H1 (cell line): ENCODE results near the gene BCKDHB. TPM values are rescaled to one million over a fixed set of nuclear protein-coding genes. Genes with fewer than 3 reads are reported as not detected.

Experiments
- CTCF ChIA-PET: fragments of 300-600 bp; sonication (Branson Sonifier 250); formaldehyde crosslinking; loops from one replicate; lab custom pipeline; 2021; ENCODE audit not compliant: partially characterized antibody; lab: Charles Lee
- POLR2A ChIA-PET: fragments of 300-600 bp; sonication (Branson Sonifier 250); formaldehyde crosslinking; loops from one replicate; lab custom pipeline; 2021; ENCODE audit warnings: inconsistent platforms; ENCODE audit not compliant: partially characterized antibody; lab: Charles Lee
- DNase-seq, 2 experiments: peaks; one replicate each; pipeline versions ENCODE4 v3.0.0 to v3.0.0-alpha.2; 2010 to 2022; ENCODE audit warnings: low spot score in 2 of 2, low read depth in 1 of 2, mixed read lengths in 1 of 2
- FAIRE-seq: peaks from 2 replicates; lab custom pipeline; 2011; peaks lifted over from hg19 to GRCh38; lab: Jason Lieb, UNC
- H2AFZ ChIP-seq: 2 replicates; pipeline ENCODE4 v1.8.1; 2012; ENCODE audit warnings: low read length, inconsistent platforms
- H2AK5ac ChIP-seq: 2 replicates; pipeline ENCODE4 v1.6.1; 2013; ENCODE audit warnings: low read depth, low read length
- H2BK120ac ChIP-seq: replicated peaks from 2 replicates; pipeline ENCODE3; 2013; ENCODE audit warnings: low read depth, low read length, inconsistent platforms
- H2BK12ac ChIP-seq: 2 replicates; pipeline ENCODE4 v1.6.1; 2013; ENCODE audit warnings: low read depth, low read length
- H2BK15ac ChIP-seq: 2 replicates; pipeline ENCODE4 v1.6.1; 2013; ENCODE audit warnings: low read length
- H2BK20ac ChIP-seq: 2 replicates; pipeline ENCODE4 v1.6.1; 2013; ENCODE audit warnings: low read length
- H2BK5ac ChIP-seq: 2 replicates; pipeline ENCODE4 v1.6.1; 2013; ENCODE audit warnings: low read depth, low read length
- H3K14ac ChIP-seq: 2 replicates; pipeline ENCODE4 v1.6.1; 2013; ENCODE audit warnings: inconsistent platforms; ENCODE audit not compliant: insufficient read length
- H3K18ac ChIP-seq: 2 replicates; pipeline ENCODE4 v1.6.1; 2013; ENCODE audit warnings: low read length; ENCODE audit errors: extremely low read depth
- H3K23ac ChIP-seq: 2 replicates; pipeline ENCODE4 v1.6.1; 2013; ENCODE audit warnings: inconsistent platforms; ENCODE audit not compliant: insufficient read length
- H3K23me2 ChIP-seq: 2 replicates; pipeline ENCODE4 v1.6.1; 2013; ENCODE audit warnings: low read depth, low read length
- H3K27ac ChIP-seq: 2 replicates; pipeline ENCODE4 v1.6.1; 2011; ENCODE audit warnings: low read depth, low read length, inconsistent platforms
- H3K27me3 ChIP-seq, 4 experiments: replicated peaks in 1 of 4; 1 replicate in 1 of 4; 2 replicates in 3 of 4; pipeline versions ENCODE4 v1.6.1 to v1.8.1; 2011 to 2013; ENCODE audit warnings: low read length in 3 of 4, mild to moderate bottlenecking in 3 of 4, inconsistent platforms in 2 of 4, mixed read lengths in 2 of 4, moderate library complexity in 1 of 4; ENCODE audit not compliant: control insufficient read depth in 3 of 4, insufficient read depth in 3 of 4; ENCODE audit errors: extremely low read depth in 1 of 4
- H3K36me3 ChIP-seq, 4 experiments: 2 replicates each; pipeline versions ENCODE4 v1.6.1 to v1.8.1; 2011 to 2013; ENCODE audit warnings: mild to moderate bottlenecking in 4 of 4, low read length in 3 of 4, moderate library complexity in 2 of 4, control low read depth in 1 of 4, inconsistent platforms in 1 of 4; ENCODE audit not compliant: insufficient read depth in 4 of 4, control insufficient read depth in 2 of 4
- H3K4ac ChIP-seq: replicated peaks from 2 replicates; pipeline ENCODE3; 2013; ENCODE audit warnings: low read length, low read depth, mixed read lengths, inconsistent platforms; ENCODE audit not compliant: insufficient read length
- H3K4me1 ChIP-seq, 4 experiments: replicated peaks in 1 of 4; 1 replicate in 1 of 4; 2 replicates in 3 of 4; pipeline versions ENCODE4 v1.6.1 to v1.8.1; 2011 to 2013; ENCODE audit warnings: low read length in 3 of 4, inconsistent platforms in 2 of 4, mixed read lengths in 1 of 4; ENCODE audit not compliant: insufficient read depth in 4 of 4, control insufficient read depth in 3 of 4
- H3K4me2 ChIP-seq, 2 experiments: 2 replicates each; pipeline versions ENCODE4 v1.6.1 to v1.8.1; 2011 to 2013; ENCODE audit warnings: low read depth in 2 of 2, low read length in 2 of 2, control low read depth in 1 of 2, inconsistent platforms in 1 of 2, mild to moderate bottlenecking in 1 of 2; ENCODE audit not compliant: insufficient read depth in 1 of 2
- H3K4me3 ChIP-seq, 4 experiments: fragments of 200-600, 300-600 bp in 1 of 4; sonication (generic), shearing (Covaris generic), sonication (Bioruptor Twin) in 1 of 4; 2 replicates each; pipeline versions ENCODE4 v1.5.1 to v1.8.1; 2011 to 2016; ENCODE audit warnings: low read length in 4 of 4, low read depth in 3 of 4, control low read depth in 2 of 4, inconsistent platforms in 2 of 4, mild to moderate bottlenecking in 2 of 4, mixed read lengths in 1 of 4, moderate library complexity in 1 of 4; ENCODE audit not compliant: insufficient read depth in 2 of 4; ENCODE audit errors: extremely low read depth in 1 of 4
- H3K56ac ChIP-seq: replicated peaks from 2 replicates; pipeline ENCODE3; 2013; ENCODE audit warnings: low read depth, mild to moderate bottlenecking, mixed read lengths, low read length, inconsistent platforms; ENCODE audit not compliant: insufficient read length
- H3K79me1 ChIP-seq: 2 replicates; pipeline ENCODE4 v1.6.1; 2013; ENCODE audit warnings: low read depth, low read length, control low read depth
- H3K79me2 ChIP-seq, 2 experiments: 2 replicates each; pipeline versions ENCODE4 v1.6.1 to v1.8.1; 2012 to 2013; ENCODE audit warnings: low read length in 2 of 2, mild to moderate bottlenecking in 2 of 2, inconsistent platforms in 1 of 2; ENCODE audit not compliant: insufficient read depth in 2 of 2, control insufficient read depth in 1 of 2
- H3K9ac ChIP-seq, 4 experiments: replicated peaks in 1 of 4; 1 replicate in 1 of 4; 2 replicates in 3 of 4; pipeline versions ENCODE4 v1.6.1 to v1.8.1; 2011 to 2013; ENCODE audit warnings: low read depth in 3 of 4, low read length in 3 of 4, control low read depth in 2 of 4, mild to moderate bottlenecking in 2 of 4, moderate library complexity in 2 of 4, inconsistent platforms in 1 of 4; ENCODE audit errors: extremely low read depth in 1 of 4
- H3K9me3 ChIP-seq, 2 experiments: 2 replicates each; pipeline versions ENCODE4 v1.6.1 to v1.8.1; 2012 to 2013; ENCODE audit warnings: mild to moderate bottlenecking in 2 of 2, moderate library complexity in 2 of 2, control low read depth in 1 of 2, inconsistent platforms in 1 of 2, low read depth in 1 of 2, low read length in 1 of 2, mixed read lengths in 1 of 2; ENCODE audit not compliant: insufficient read depth in 2 of 2
- H4K20me1 ChIP-seq, 2 experiments: replicated peaks in 1 of 2; 2 replicates each; pipeline versions ENCODE3 to v1.8.1; 2011 to 2013; ENCODE audit warnings: inconsistent platforms in 2 of 2, low read length in 2 of 2, mild to moderate bottlenecking in 1 of 2; ENCODE audit not compliant: insufficient read depth in 2 of 2, control insufficient read depth in 1 of 2
- H4K5ac ChIP-seq: 2 replicates; pipeline ENCODE4 v1.6.1; 2013; ENCODE audit warnings: low read length, low read depth, mixed read lengths, inconsistent platforms; ENCODE audit not compliant: insufficient read length
- H4K8ac ChIP-seq: 2 replicates; pipeline ENCODE4 v1.8.0; 2013; ENCODE audit warnings: mild to moderate bottlenecking, moderate library complexity, low read length, inconsistent platforms; ENCODE audit not compliant: insufficient read depth; ENCODE audit errors: extremely low read depth
- H4K91ac ChIP-seq: replicated peaks from 2 replicates; pipeline ENCODE3; 2013; ENCODE audit warnings: low read length, mixed read lengths, inconsistent platforms; ENCODE audit not compliant: insufficient read length
- BCL11A ChIP-seq, 2 experiments: IDR thresholded peaks; one replicate each; pipeline ENCODE4 v1.6.1; 2011; ENCODE audit warnings: low read depth in 2 of 2, low read length in 2 of 2, mild to moderate bottlenecking in 2 of 2
- CBX5 ChIP-seq: fragments of 300-800, 300-1000 bp; sonication (generic); IDR thresholded peaks from 2 replicates; pipeline ENCODE4 v1.7.1; 2016; ENCODE audit warnings: antibody characterized with exemption, low read length, low read depth
- WGBS, 2 experiments: shearing (Covaris generic) in 1 of 2; methylation state at CpG; one replicate each; pipeline versions ENCODE4 v1.1.6 to v1.1.7; 2013 to 2015; ENCODE audit warnings: low lambda C conversion rate in 2 of 2, mixed read lengths in 2 of 2, inconsistent platforms in 1 of 2, low coverage in 1 of 2, missing lambda C conversion rate in 1 of 2; ENCODE audit not compliant: insufficient replicate concordance in 2 of 2, insufficient coverage in 1 of 2, insufficient read length in 1 of 2; ENCODE audit errors: extremely low coverage in 1 of 2, missing lambda C conversion rate in 1 of 2; 5-methylcytosine and 5-hydroxymethylcytosine counted together
- polyA plus RNA-seq, 7 experiments: library from polyadenylated mRNA; depleted of rRNA in 3 of 7; stranded (reverse) in 5 of 7; unstranded in 2 of 7; fragments of >200 nt in 5 of 7; fragments of 200-250 nt in 2 of 7; gene quantifications; 1 replicate in 5 of 7; 2 replicates in 1 of 7; 4 replicates in 1 of 7; pipeline versions ENCODE4 v1.2.1 to v1.2.3, GENCODE V29; 2011 to 2013; ENCODE audit warnings: missing spikeins in 2 of 7, mixed read lengths in 2 of 7
- total RNA-seq: library from RNA; stranded (reverse); fragmentation: NEBNext Ultra II Directional; extraction: Animal tissue kit (Norgen Biotek cat#: 25700); gene quantifications from 2 replicates; pipeline ENCODE4 v1.2.1, GENCODE V29; 2021

The BCKDHB gene
- total and polyA plus RNA-seq, 2 of the 8 experiments (the other 6 are each of a cell fraction or from before 2014, with no cell fraction given), result 22.1 to 30.8 TPM

DNA sequence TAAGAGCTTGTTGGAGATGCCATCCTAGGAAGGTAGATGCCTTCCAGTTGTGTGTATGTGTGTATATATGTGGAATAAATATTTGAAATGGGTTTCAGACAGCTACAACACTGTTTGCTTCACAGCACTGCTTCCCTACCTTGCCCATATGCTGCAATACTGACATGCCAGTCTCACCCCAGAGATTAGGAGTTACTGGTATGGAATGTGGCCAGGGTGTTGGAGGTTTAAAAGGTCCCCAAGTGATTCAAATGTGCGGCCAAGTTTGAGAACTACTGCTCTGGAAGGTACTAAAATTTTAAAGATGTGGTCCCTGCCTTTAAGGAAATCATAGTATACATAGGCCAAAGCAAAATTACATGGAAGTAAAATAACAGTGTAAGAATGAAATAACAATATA is 39.5 kb downstream of the BCKDHB start:
- no peak overlapping the region for H2BK12ac ChIP-seq
- H3K9me3 ChIP-seq, result no peaks in the 10 kb centered on the region
- H3K9ac ChIP-seq, result no peak overlapping the region
- FAIRE-seq (no peak), DNase-seq (no peak)
- TF ChIP-seq BCL11A (IDR thresholded peaks at IDR 0.05; ENCODE audit: low read depth in 2 of 2, low read length in 2 of 2) (no peak), CBX5 (no peak)
- no peak overlapping the region for H2AFZ ChIP-seq
- POLR2A ChIA-PET, result no interaction called here
- H2AK5ac ChIP-seq, result no peak overlapping the region
- H3K27ac ChIP-seq, result no peak overlapping the region
- H2BK20ac ChIP-seq, result no peak overlapping the region
- H3K36me3 ChIP-seq, result peaks cover 0 to 2% (median 0%) of the 10 kb centered on the region in 4 experiments; a peak in 1 of 8 replicates
- H4K91ac ChIP-seq, result no peak overlapping the region
- CTCF ChIA-PET, result interaction anchor here (1.0 kb wide), 1 partner anchor 25 kb away, joined by 3 read pairs; no protein-coding TSS in a partner anchor
- H3K4ac ChIP-seq, result no peak overlapping the region
- no peaks in the 10 kb centered on the region for H3K27me3 ChIP-seq
- H3K23me2 ChIP-seq, result no peaks in the 10 kb centered on the region
- no peak overlapping the region for H4K8ac ChIP-seq
- no peaks in the 10 kb centered on the region for H3K4me1 ChIP-seq
- no peak overlapping the region for H3K18ac ChIP-seq
- H2BK15ac ChIP-seq, result no peak overlapping the region
- no peak overlapping the region for H2BK5ac ChIP-seq
- H4K5ac ChIP-seq, result no peak overlapping the region
- no peak overlapping the region for H3K23ac ChIP-seq
- H3K56ac ChIP-seq, result no peak overlapping the region
- no peaks in the 10 kb centered on the region for H3K79me2 ChIP-seq
- no peak overlapping the region for H3K14ac ChIP-seq
- no peaks in the 10 kb centered on the region for H4K20me1 ChIP-seq
- no peak overlapping the region for H2BK120ac ChIP-seq
- H3K79me1 ChIP-seq, result no peaks in the 10 kb centered on the region
- no peak overlapping the region for H3K4me3 ChIP-seq
- WGBS, 2 experiments, result 100% methylated on average over 1 of the region's 1 CpG; no CpG with 5 or more reads in 1 of the 2 experiments
- no peak overlapping the region for H3K4me2 ChIP-seq
